Aorta (tissue), 5 donors: ENCODE measurements around the gene PAF1. TPM values are rescaled to one million over a fixed set of nuclear protein-coding genes. Genes with fewer than 3 reads are reported as not detected.
A peak's percentile ranks its signal among the peaks of the same experiment; 100 is the strongest.

Experiments
- ATAC-seq: fragments of 200-7000 bp; cut with Tn5 transposase; one replicate; pipeline ENCODE4 v1.9.1; 2022; ENCODE audit warnings: moderate library complexity; ENCODE audit not compliant: low FRiP score
- DNase-seq, 2 donors: peaks; one replicate each; pipeline ENCODE4 v3.0.0-alpha.2; 2020
- H3K27ac ChIP-seq, 2 donors: one replicate each; pipeline ENCODE4 v1.5.1; 2013; ENCODE audit warnings: low read length in 2 of 2, mild to moderate bottlenecking in 2 of 2, moderate library complexity in 2 of 2, control low read depth in 1 of 2, inconsistent platforms in 1 of 2, low read depth in 1 of 2
- H3K27me3 ChIP-seq, 2 donors: one replicate each; pipeline ENCODE4 v1.6.1; 2013; ENCODE audit warnings: control low read depth in 1 of 2, low read length in 1 of 2, mild to moderate bottlenecking in 1 of 2, moderate library complexity in 1 of 2; ENCODE audit not compliant: insufficient read depth in 2 of 2, control insufficient read depth in 1 of 2
- H3K36me3 ChIP-seq, 2 donors: one replicate each; pipeline ENCODE4 v1.6.1; 2013; ENCODE audit warnings: control low read depth in 1 of 2, low read length in 1 of 2, mild to moderate bottlenecking in 1 of 2; ENCODE audit not compliant: insufficient read depth in 2 of 2, control insufficient read depth in 1 of 2
- H3K4me1 ChIP-seq, 2 donors: one replicate each; pipeline ENCODE4 v1.6.1; 2013; ENCODE audit warnings: low read length in 2 of 2, control low read depth in 1 of 2, mild to moderate bottlenecking in 1 of 2, moderate library complexity in 1 of 2; ENCODE audit not compliant: insufficient read depth in 2 of 2, control insufficient read depth in 1 of 2
- H3K4me3 ChIP-seq, 2 donors: one replicate each; pipeline ENCODE4 v1.5.1; 2013; ENCODE audit warnings: low read length in 2 of 2, control low read depth in 1 of 2, mild to moderate bottlenecking in 1 of 2
- H3K9me3 ChIP-seq: one replicate; pipeline ENCODE4 v1.6.1; 2013; ENCODE audit warnings: mild to moderate bottlenecking, low read length; ENCODE audit not compliant: control insufficient read depth
- WGBS, 2 donors: extraction: QIAGEN DNeasy Blood & Tissue Kit; methylation state at CpG; one replicate each; pipeline ENCODE4 v1.1.7; 2013; 5-methylcytosine and 5-hydroxymethylcytosine counted together
- intact Hi-C, 2 donors: fragments of 100-400 bp; cut with DNase I; formaldehyde crosslinking; loops; one replicate each; pipeline versions ENCODE4 v1.14.2 to v1.15.0; 2022
- polyA plus RNA-seq, 2 donors: library from polyadenylated mRNA; stranded (reverse); fragments of 200-250 nt; gene quantifications; one replicate each; pipeline ENCODE4 v1.2.3, GENCODE V29; 2013
- total RNA-seq, 2 donors: library from RNA; stranded (reverse); fragmentation: NEBNext Ultra II Directional; extraction: Animal tissue kit (Norgen Biotek cat#: 25700); gene quantifications; one replicate each; pipeline ENCODE4 v1.2.1, GENCODE V29; 2021
- donor health status: healthy with polysubstance abuse.
- donor health status: Bipolar disorder and iron deficiency.
- donor health status: DM: no; HTN: no; CAD: no.
- donor health status: DM: no; HTN: no; CAD: no.
- donor health status: DM: yes; HTN: yes; CAD: no.

PAF1 gene
- total and polyA plus RNA-seq, 4 donors: 27.7 to 43.8 (median 34.2) TPM

GRCh38 chr19:39408392-39409207 is 17.7 kb upstream of the PAF1 start:
- Histone ChIP-seq H3K4me1 (no peaks in the 10 kb centered on the region), H3K27ac (peak overlapping the region; percentile 74 to 97), H3K9me3 (no peaks in the 10 kb centered on the region), H3K4me3 (peak overlapping the region; percentile 79 to 89), H3K36me3 (peaks cover 0 to 2% of the 10 kb centered on the region in 2 donors), H3K27me3 (peaks cover 0 to 2% of the 10 kb centered on the region in 2 donors)
- DNase-seq (peak in 1 of 2 donors; percentile 89), ATAC-seq (no peak)
- intact Hi-C loops: loop anchor here (10.0 kb wide), 1 partner anchor 1154 kb away; the partner anchor contains the start of gene PPP1R14A (in 2 of the 2)
- WGBS, 2 donors: 5 to 7% methylated on average over 20 of the region's 20 CpGs

GRCh38 chr19:39407660-39408391 is 16.9 kb upstream of the PAF1 start:
- peaks cover 0 to 2% of the 10 kb centered on the region in 2 donors for H3K27me3 ChIP-seq
- H3K9me3 ChIP-seq: no peaks in the 10 kb centered on the region
- ATAC-seq (no peak), DNase-seq (peak; percentile 72 to 90)
- H3K36me3 ChIP-seq: peaks cover 0 to 2% of the 10 kb centered on the region in 2 donors
- peak overlapping the region; percentile 74 to 97 for H3K27ac ChIP-seq
- intact Hi-C loops: loop anchor here (10.0 kb wide), 1 partner anchor 1153 kb away; the partner anchor contains the start of gene PPP1R14A (in 2 of the 2)
- no peaks in the 10 kb centered on the region for H3K4me1 ChIP-seq
- WGBS, 2 donors: 1% methylated on average over 40 of the region's 40 CpGs
- peak overlapping the region; percentile 79 to 89 for H3K4me3 ChIP-seq

- Histone ChIP-seq H3K9me3 (no peaks in the 10 kb centered on the region), H3K4me1 (no peaks in the 10 kb centered on the region), H3K4me3 (peak overlapping the region; percentile 79 to 89), H3K27ac (peak overlapping the region; percentile 74 to 97), H3K36me3 (peaks cover 0 to 2% of the 10 kb centered on the region in 2 donors), H3K27me3 (peaks cover 0 to 2% of the 10 kb centered on the region in 2 donors)
- no peak for DNase-seq
- intact Hi-C loops: loop anchor here (10.0 kb wide), 1 partner anchor 1153 kb away; the partner anchor contains the start of gene PPP1R14A (in 2 of the 2)
- 0 to 1% methylated on average over 14 of the region's 14 CpGs for WGBS, 2 donors
- ATAC-seq: no peak
Measured at GRCh38 chr19:39407410-39407659, 16.4 kb upstream of the PAF1 start.

GRCh38 chr19:39406656-39407409 is 15.9 kb upstream of the PAF1 start, which contains the start of gene ZFP36:
Gene ZFP36, plus strand, starts transcription at chr19:39406847. Its CDS starts 58 bp downstream, at chr19:39406905.
- peak; percentile 93 to 98 for DNase-seq
- Histone ChIP-seq H3K9me3 (no peaks in the 10 kb centered on the region), H3K4me3 (peak within 1 kb of the TSS; percentile 79 to 89), H3K27me3 (peaks cover 0 to 2% of the 10 kb centered on the region in 2 donors), H3K36me3 (peaks cover 0 to 2% of the 10 kb centered on the region in 2 donors), H3K4me1 (no peaks in the 10 kb centered on the region), H3K27ac (peak within 1 kb of the TSS; percentile 74 to 97)
- 0% methylated on average over 52 to 56 of the region's 56 CpGs for WGBS, 2 donors
- intact Hi-C loops: loop anchor here (10.0 kb wide), 1 partner anchor 1152 kb away; the partner anchor contains the start of gene PPP1R14A (in 2 of the 2)
- ATAC-seq: peak; percentile 55

- ATAC-seq (no peak), DNase-seq (no peak)
- Histone ChIP-seq H3K4me3 (peak overlapping the region; percentile 20 to 32), H3K4me1 (no peaks in the 10 kb centered on the region), H3K27me3 (peaks cover 0 to 2% of the 10 kb centered on the region in 2 donors), H3K9me3 (no peaks in the 10 kb centered on the region), H3K27ac (peak overlapping the region; percentile 36 to 88), H3K36me3 (peaks cover 0 to 2% of the 10 kb centered on the region in 2 donors)
- 14 to 16% methylated on average over 22 of the region's 22 CpGs for WGBS, 2 donors
- intact Hi-C loops: loop anchor here (10.0 kb wide), 1 partner anchor 1151 kb away; the partner anchor contains the start of gene PPP1R14A (in 2 of the 2)
Measured at GRCh38 chr19:39405958-39406655, 15.2 kb upstream of the PAF1 start.

- intact Hi-C loops: loop anchor here (10.0 kb wide), 1 partner anchor 1151 kb away; the partner anchor contains the start of gene PPP1R14A (in 2 of the 2)
- H3K4me3 ChIP-seq: no peak overlapping the region
- H3K4me1 ChIP-seq: no peaks in the 10 kb centered on the region
- H3K9me3 ChIP-seq: no peaks in the 10 kb centered on the region
- peaks cover 0 to 2% of the 10 kb centered on the region in 2 donors for H3K36me3 ChIP-seq
- ATAC-seq: no peak
- WGBS, 2 donors: 88 to 89% methylated on average over 17 of the region's 17 CpGs
- peaks cover 0 to 2% of the 10 kb centered on the region in 2 donors for H3K27me3 ChIP-seq
- peak overlapping the region; percentile 36 to 88 for H3K27ac ChIP-seq
- no peak for DNase-seq
Measured at GRCh38 chr19:39405261-39405957, 14.5 kb upstream of the PAF1 start.
